GM06990 (cell line): Measurements from ENCODE around the gene RNF113B.

Experiments used
- DNase-seq: peaks from one replicate; pipeline ENCODE4 v3.0.0-alpha.2; 2011; ENCODE audit not compliant: insufficient read length; ENCODE audit errors: extremely low read depth
- H3K27me3 ChIP-seq: replicated peaks from 2 replicates; pipeline ENCODE4 v1.6.0; 2011; ENCODE audit warnings: low read length; ENCODE audit not compliant: control insufficient read depth, insufficient read depth
- H3K36me3 ChIP-seq: 2 replicates; pipeline ENCODE4 v1.5.1; 2011; ENCODE audit warnings: low read length; ENCODE audit not compliant: control insufficient read depth, insufficient read depth
- H3K4me3 ChIP-seq: replicated peaks from 2 replicates; pipeline ENCODE4 v1.5.1; 2011; ENCODE audit warnings: low read depth, mild to moderate bottlenecking, control low read depth, low read length
- CTCF ChIP-seq: IDR thresholded peaks from 2 replicates; pipeline ENCODE4 v1.5.1; 2011; ENCODE audit warnings: low read length, control low read depth, mild to moderate bottlenecking, inconsistent platforms; ENCODE audit not compliant: insufficient read depth, poor library complexity, severe bottlenecking

The RNF113B gene

GRCh38 chr13:98182153-98182552 lies 5.1 kb upstream of the RNF113B start:
- Histone ChIP-seq H3K4me3 (no peak overlapping the region), H3K27me3 (no peaks in the 10 kb centered on the region), H3K36me3 (no peaks in the 10 kb centered on the region)
- no peak for TF ChIP-seq CTCF
- no peak for DNase-seq

- DNase-seq, result no peak
- no peaks in the 10 kb centered on the region for H3K36me3 ChIP-seq
- TF ChIP-seq CTCF, result no peak
- H3K4me3 ChIP-seq, result no peak overlapping the region
- no peaks in the 10 kb centered on the region for H3K27me3 ChIP-seq
These were observed 4.2 kb upstream of the RNF113B start for GRCh38 chr13:98181111-98181815.

- DNase-seq, result no peak
- Histone ChIP-seq H3K4me3 (no peak overlapping the region), H3K27me3 (no peaks in the 10 kb centered on the region), H3K36me3 (no peaks in the 10 kb centered on the region)
- TF ChIP-seq CTCF, result no peak
These were observed 3.0 kb upstream of the RNF113B start for GRCh38 chr13:98180092-98180491.

- Histone ChIP-seq H3K36me3 (no peaks in the 10 kb centered on the region), H3K27me3 (no peaks in the 10 kb centered on the region), H3K4me3 (no peak overlapping the region)
- no peak for DNase-seq
- TF ChIP-seq CTCF, result no peak
These were observed 1.2 kb downstream of the RNF113B start for GRCh38 chr13:98175823-98176222.

- no peak for DNase-seq
- H3K4me3 ChIP-seq, result no peak overlapping the region
- H3K27me3 ChIP-seq, result no peaks in the 10 kb centered on the region
- no peaks in the 10 kb centered on the region for H3K36me3 ChIP-seq
- TF ChIP-seq CTCF, result no peak
These were observed 2.0 kb downstream of the RNF113B start for GRCh38 chr13:98175043-98175442.

GRCh38 chr13:98174307-98174706 lies 2.8 kb downstream of the RNF113B start:
- no peak overlapping the region for H3K4me3 ChIP-seq

More at GRCh38 chr13:98174307-98174706, 2.8 kb downstream of the RNF113B start:
- TF ChIP-seq CTCF, result no peak
- no peak for DNase-seq
- Histone ChIP-seq H3K36me3 (no peaks in the 10 kb centered on the region), H3K27me3 (no peaks in the 10 kb centered on the region)
